HepG2 (cell line): ENCODE measurements around the gene SLC15A1. TPM values are rescaled to one million over a fixed set of nuclear protein-coding genes. Genes with fewer than 3 reads are reported as not detected.

Source experiments
- ATAC-seq: fragments of 200-7000 bp; cut with Tn5 transposase; 3 replicates; pipeline ENCODE4 v1.9.1; 2020; ENCODE audit warnings: mild to moderate bottlenecking, moderate library complexity
- BruUV-seq: library from RNA; stranded (reverse); fragments of 400-500 nt; replicated peaks from 2 replicates; lab custom pipeline; 2021; lab: Mats Ljungman, UMichigan
- CTCF ChIA-PET: fragments of 300-600 bp; formaldehyde crosslinking; extraction: SDS; loops from one replicate; lab custom pipeline; 2021; ENCODE audit warnings: low total read pairs, inconsistent platforms, low intra/inter-chr PET ratio; lab: Yijun Ruan, JAX
- POLR2A ChIA-PET: fragments of 350-600 bp; sonication (Branson Sonifier 250); formaldehyde crosslinking; loops from one replicate; lab custom pipeline; 2020; ENCODE audit warnings: antibody characterized with exemption, inconsistent platforms; lab: Yijun Ruan, JAX
- DNase-seq: peaks from one replicate; pipeline ENCODE4 v3.0.0-alpha.2; 2015; ENCODE audit warnings: low spot score
- FAIRE-seq: peaks from 3 replicates; lab custom pipeline; 2011; peaks lifted over from hg19 to GRCh38; lab: Jason Lieb, UNC
- H2AFZ ChIP-seq: one replicate; pipeline ENCODE4 v1.6.1; 2011; ENCODE audit warnings: low read length, inconsistent platforms
- H3K27ac ChIP-seq: fragments of 300-600 bp; 3 replicates; pipeline ENCODE4 v1.8.0; 2011; ENCODE audit warnings: mixed run types, mild to moderate bottlenecking, mixed read lengths, low read length, inconsistent platforms; ENCODE audit not compliant: insufficient read depth; ENCODE audit errors: extremely low read length
- H3K27me3 ChIP-seq, 2 experiments: fragments of 200-600 bp in 1 of 2; 2 replicates in 1 of 2; 3 replicates in 1 of 2; pipeline versions ENCODE4 v1.6.0 to v1.8.0; 2011; ENCODE audit warnings: low read length in 2 of 2, mild to moderate bottlenecking in 2 of 2, moderate library complexity in 2 of 2, inconsistent platforms in 1 of 2; ENCODE audit not compliant: insufficient read depth in 2 of 2, control insufficient read depth in 1 of 2
- H3K36me3 ChIP-seq, 2 experiments: fragments of 200-600 bp in 1 of 2; replicated peaks in 1 of 2; 2 replicates in 1 of 2; 3 replicates in 1 of 2; pipeline versions ENCODE4 v1.5.1 to v1.8.0; 2011; ENCODE audit warnings: low read length in 2 of 2, inconsistent platforms in 1 of 2; ENCODE audit not compliant: insufficient read depth in 2 of 2, control insufficient read depth in 1 of 2
- H3K4me1 ChIP-seq: 2 replicates; pipeline ENCODE4 v1.5.1; 2012; ENCODE audit warnings: low read length, inconsistent platforms; ENCODE audit not compliant: insufficient read depth
- H3K4me2 ChIP-seq: 2 replicates; pipeline ENCODE4 v1.6.0; 2011; ENCODE audit warnings: low read depth, low read length, inconsistent platforms
- H3K4me3 ChIP-seq, 3 experiments: fragments of 200-600 bp in 1 of 3; sonication (generic), shearing (Covaris generic) in 1 of 3; replicated peaks in 1 of 3; 2 replicates each; pipeline ENCODE4 v1.5.1; 2011 to 2016; ENCODE audit warnings: low read length in 3 of 3, inconsistent platforms in 2 of 3, low read depth in 2 of 3, mild to moderate bottlenecking in 2 of 3, control low read depth in 1 of 3, mixed read lengths in 1 of 3; ENCODE audit not compliant: insufficient read depth in 1 of 3
- H3K79me2 ChIP-seq: one replicate; pipeline ENCODE4 v1.6.1; 2011; ENCODE audit warnings: low read length, inconsistent platforms; ENCODE audit not compliant: insufficient read depth
- H3K9ac ChIP-seq: 2 replicates; pipeline ENCODE4 v1.6.0; 2011; ENCODE audit warnings: mild to moderate bottlenecking, low read depth, low read length, inconsistent platforms; ENCODE audit not compliant: insufficient read depth
- H3K9me3 ChIP-seq: 2 replicates; pipeline ENCODE4 v1.5.1; 2012; ENCODE audit warnings: mild to moderate bottlenecking, low read length
- H4K20me1 ChIP-seq: 2 replicates; pipeline ENCODE4 v1.6.0; 2011; ENCODE audit warnings: inconsistent platforms, mild to moderate bottlenecking, low read length, moderate library complexity; ENCODE audit not compliant: insufficient read depth
- ASH2L ChIP-seq: fragments of 300-600, 200-600 bp; sonication (generic); IDR thresholded peaks from 2 replicates; pipeline ENCODE4 v1.7.0; 2017; ENCODE audit warnings: low read depth, mild to moderate bottlenecking, moderate library complexity, mixed read lengths, low read length; ENCODE audit not compliant: insufficient read length
- ATRX ChIP-seq: sonication (generic); formaldehyde crosslinking; IDR thresholded peaks from 2 replicates; pipeline ENCODE4 v1.4.0; 2020; ENCODE audit warnings: missing genetic modification reagents, borderline replicate concordance
- CBX5 ChIP-seq: sonication (generic); formaldehyde crosslinking; IDR thresholded peaks from 2 replicates; pipeline ENCODE4 v1.4.0; 2020; ENCODE audit warnings: missing genetic modification reagents, borderline replicate concordance
- HDAC6 ChIP-seq: fragments of 200-600 bp; sonication (generic); IDR thresholded peaks from 2 replicates; pipeline ENCODE4 v1.7.0; 2017; ENCODE audit warnings: mild to moderate bottlenecking, antibody characterized with exemption, low read length, low read depth
- KMT2B ChIP-seq: IDR thresholded peaks from 2 replicates; pipeline ENCODE4 v1.6.1; 2016; ENCODE audit warnings: missing genetic modification reagents, missing compliant biosample characterization
- MIXL1 ChIP-seq: IDR thresholded peaks from 2 replicates; pipeline ENCODE4 v1.6.1; 2016
- PAX8 ChIP-seq: sonication (generic); formaldehyde crosslinking; IDR thresholded peaks from 2 replicates; pipeline ENCODE4 v1.8.0; 2022; ENCODE audit warnings: mild to moderate bottlenecking, missing genetic modification reagents, borderline replicate concordance
- RBFOX2 ChIP-seq: fragments of 200-400 bp; formaldehyde crosslinking; IDR thresholded peaks from 2 replicates; pipeline ENCODE4 v1.6.1; 2017; ENCODE audit warnings: low read depth, mild to moderate bottlenecking, low read length
- TAF1 ChIP-seq: sonication (generic); formaldehyde crosslinking; IDR thresholded peaks from 2 replicates; pipeline ENCODE4 v1.4.0; 2020; ENCODE audit warnings: missing genetic modification reagents
- ZNF329 ChIP-seq: sonication (generic); formaldehyde crosslinking; IDR thresholded peaks from 2 replicates; pipeline ENCODE4 v1.9.0; 2021; ENCODE audit warnings: low read depth, mild to moderate bottlenecking, missing genetic modification reagents
- ZNF44 ChIP-seq: sonication (generic); formaldehyde crosslinking; IDR thresholded peaks from 2 replicates; pipeline ENCODE4 v1.5.1; 2020; ENCODE audit warnings: mild to moderate bottlenecking, missing genetic modification reagents
- ZNF446 ChIP-seq: sonication (generic); formaldehyde crosslinking; IDR thresholded peaks from 2 replicates; pipeline ENCODE4 v1.5.0; 2020; ENCODE audit warnings: mild to moderate bottlenecking, missing genetic modification reagents
- ZNF484 ChIP-seq: sonication (generic); formaldehyde crosslinking; IDR thresholded peaks from 2 replicates; pipeline ENCODE4 v1.5.1; 2020; ENCODE audit warnings: mild to moderate bottlenecking, low read depth, missing genetic modification reagents, borderline replicate concordance
- ZNF737 ChIP-seq: sonication (generic); formaldehyde crosslinking; IDR thresholded peaks from 2 replicates; pipeline ENCODE4 v1.5.0; 2020; ENCODE audit warnings: missing genetic modification reagents, mild to moderate bottlenecking, borderline replicate concordance
- ZNF768 ChIP-seq: sonication (generic); formaldehyde crosslinking; IDR thresholded peaks from 2 replicates; pipeline ENCODE4 v1.4.0; 2020; ENCODE audit warnings: missing genetic modification reagents
- ZSCAN30 ChIP-seq: sonication (generic); formaldehyde crosslinking; IDR thresholded peaks from 2 replicates; pipeline ENCODE4 v1.5.0; 2020; ENCODE audit warnings: mild to moderate bottlenecking, missing genetic modification reagents
- WGBS: methylation state at CpG from one replicate; pipeline ENCODE4 v1.1.6; 2017; ENCODE audit warnings: low lambda C conversion rate; 5-methylcytosine and 5-hydroxymethylcytosine counted together
- in situ Hi-C: cut with HindIII; loops from 2 replicates; pipeline ENCODE4 v1.10.0; 2017; ENCODE audit warnings: low pct_unique_long_range_greater_than_20kb; ENCODE audit not compliant: extremely low pct_ligation_motif_present
- intact Hi-C: fragments of 100-400 bp; cut with micrococcal nuclease; formaldehyde crosslinking; loops from one replicate; pipeline ENCODE4 v1.10.0; 2022; ENCODE audit not compliant: unreplicated experiment
- polyA plus RNA-seq, 8 experiments: library from polyadenylated mRNA; depleted of rRNA in 3 of 8; stranded (reverse) in 7 of 8; unstranded in 1 of 8; fragments of >200 nt; fragmentation: Illumina TruSeq in 4 of 8; extraction: Trizol in 4 of 8; gene quantifications; 2 replicates each; pipeline versions ENCODE4 v1.2.1 to v1.2.3, GENCODE V29; 2011 to 2016; ENCODE audit warnings: low read depth in 4 of 8, missing spikeins in 1 of 8, mixed read lengths in 1 of 8; ENCODE audit not compliant: insufficient read depth in 1 of 8
- total RNA-seq, 5 experiments: library from RNA; depleted of rRNA; stranded (reverse); fragments of >200 nt; fragmentation: Illumina TruSeq; extraction: Trizol; gene quantifications; 2 replicates each; pipeline ENCODE4 v1.2.3, GENCODE V29; 2016; ENCODE audit warnings: low read depth in 1 of 5
- TF ChIP-seq, protein P1 (sequence below): sonication (generic); formaldehyde crosslinking; IDR thresholded peaks from 2 replicates; pipeline ENCODE4 v1.4.0; 2020; ENCODE audit warnings: mild to moderate bottlenecking, missing genetic modification reagents

The SLC15A1 gene
- total and polyA plus RNA-seq, 2 of the 13 experiments (the other 11 are each of a cell fraction or from before 2014, with no cell fraction given): 0.17 to 0.20 TPM

DNA sequence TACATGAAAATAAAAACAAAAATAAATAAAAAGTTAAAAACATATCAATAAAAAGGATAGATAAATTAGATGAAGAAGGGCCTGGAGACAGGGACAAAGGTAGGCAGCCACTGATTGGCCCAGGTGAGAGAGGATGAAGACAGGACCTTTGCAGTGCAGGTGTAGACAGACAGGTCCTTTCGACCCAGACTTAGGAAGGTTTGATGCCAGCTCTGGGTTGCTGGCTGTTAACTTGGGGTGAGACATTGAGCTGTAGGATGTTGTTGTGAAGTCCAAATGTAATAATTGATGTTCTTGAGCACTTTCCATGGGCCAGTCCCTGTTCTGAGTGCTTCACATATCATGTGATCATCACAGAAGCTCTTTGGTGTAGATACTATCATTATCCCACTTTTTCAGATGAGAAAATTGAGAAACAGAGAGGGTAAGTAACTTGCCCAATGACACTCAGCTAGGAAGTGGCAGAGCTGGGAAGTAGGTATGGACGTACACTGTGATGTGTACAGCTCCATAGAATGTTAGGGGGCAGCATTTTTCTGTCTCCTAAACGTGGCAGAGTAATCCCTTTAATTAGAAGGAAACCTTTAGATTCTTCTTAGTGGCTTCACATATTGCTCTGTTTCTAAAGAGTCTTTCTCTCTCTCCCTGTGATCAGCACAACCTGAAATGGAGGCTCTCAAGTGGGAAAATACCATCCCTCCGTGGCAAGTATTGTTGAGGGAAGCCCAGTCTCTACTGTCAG, 99.6 kb downstream of the SLC15A1 start:
- 25% methylated on average over 4 of the region's 4 CpGs for WGBS
- Histone ChIP-seq H3K27me3 (peaks cover 0 to 3% of the 10 kb centered on the region in 2 experiments; a peak in 2 of 5 replicates), H3K4me1 (peaks cover 54% of the 10 kb centered on the region), H3K9me3 (no peaks in the 10 kb centered on the region), H3K4me3 (no peak overlapping the region), H3K36me3 (no peaks in the 10 kb centered on the region), H3K4me2 (peak overlapping the region; percentile 40; the same call in 1 of the 2 replicates), H4K20me1 (no peaks in the 10 kb centered on the region), H2AFZ (no peak overlapping the region), H3K27ac (no peak overlapping the region), H3K9ac (no peak overlapping the region), H3K79me2 (no peaks in the 10 kb centered on the region)
- TF ChIP-seq RBFOX2 (no peak), ASH2L (no peak), ZNF768 (CRISPR knock-in tag) (peak; percentile 19; the same call in 1 of the 2 replicates)
- FAIRE-seq: no peak
- ChIA-PET POLR2A (interaction anchor here (0.6 to 0.7 kb wide), 3 partner anchors 75 to 207 kb away, joined by 3 to 5 read pairs (median 5); no protein-coding TSS in a partner anchor), CTCF (interaction anchor here (0.7 to 1.7 kb wide), 2 partner anchors 20 to 208 kb away, joined by 3 to 12 read pairs; no protein-coding TSS in a partner anchor)
- intact Hi-C loops (loop anchor here (2.0 to 10.0 kb wide), 4 partner anchors 78 to 206 kb away; partner anchors contain the start of gene STK24), in situ Hi-C loops (loop anchor here (5.0 to 25.0 kb wide), 3 partner anchors 171 to 791 kb away; no protein-coding TSS in a partner anchor)
- no peak for DNase-seq
- ATAC-seq: no peak
- no TSS peak for BruUV-seq

DNA sequence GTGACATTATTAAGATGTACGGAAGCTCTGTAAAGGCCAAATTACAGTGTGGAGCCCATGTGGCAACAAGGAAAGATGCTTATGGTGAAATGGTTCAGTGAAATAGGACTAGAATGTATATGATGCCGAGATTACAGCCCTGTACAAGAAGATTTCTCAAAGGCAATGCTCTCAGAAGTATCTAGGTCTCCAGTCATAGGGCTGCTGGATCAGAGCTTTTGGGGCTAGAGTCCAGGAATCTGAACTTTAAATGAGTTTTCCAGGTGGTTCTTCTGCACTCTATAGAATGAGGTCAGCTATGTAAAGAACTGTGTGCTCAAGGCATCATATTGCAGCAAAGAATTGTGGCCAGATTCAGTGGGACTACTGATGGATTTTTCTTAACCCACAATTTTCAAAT, 100.2 kb downstream of the SLC15A1 start:
- no peaks in the 10 kb centered on the region for H3K79me2 ChIP-seq
- no peak overlapping the region for H3K27ac ChIP-seq
- H2AFZ ChIP-seq: no peak overlapping the region
- no peak overlapping the region for H3K4me3 ChIP-seq
- ATAC-seq: no peak
- WGBS: 24% methylated on average over 2 of the region's 2 CpGs
- no peaks in the 10 kb centered on the region for H3K9me3 ChIP-seq
- H3K4me1 ChIP-seq: peaks cover 55% of the 10 kb centered on the region
- ChIA-PET POLR2A (no interaction called here), CTCF (interaction anchor here (0.7 kb wide), 1 partner anchor 21 kb away, joined by 3 read pairs; no protein-coding TSS in a partner anchor)
- peaks cover 0 to 3% of the 10 kb centered on the region in 2 experiments; a peak in 2 of 5 replicates for H3K27me3 ChIP-seq
- H3K9ac ChIP-seq: no peak overlapping the region
- no peak for FAIRE-seq
- no peaks in the 10 kb centered on the region for H4K20me1 ChIP-seq
- intact Hi-C loops (loop anchor here (2.0 to 10.0 kb wide), 4 partner anchors 77 to 205 kb away; partner anchors contain the start of gene STK24), in situ Hi-C loops (loop anchor here (5.0 to 25.0 kb wide), 3 partner anchors 170 to 790 kb away; no protein-coding TSS in a partner anchor)
- no peak for DNase-seq
- no TSS peak for BruUV-seq
- H3K36me3 ChIP-seq: no peaks in the 10 kb centered on the region
- H3K4me2 ChIP-seq: no peak overlapping the region
- TF ChIP-seq ZSCAN30 (CRISPR knock-in tag): no peak
- TF ChIP-seq MIXL1: no peak
- no peak for TF ChIP-seq ZNF446 (CRISPR knock-in tag)
- TF ChIP-seq, protein P1, sequence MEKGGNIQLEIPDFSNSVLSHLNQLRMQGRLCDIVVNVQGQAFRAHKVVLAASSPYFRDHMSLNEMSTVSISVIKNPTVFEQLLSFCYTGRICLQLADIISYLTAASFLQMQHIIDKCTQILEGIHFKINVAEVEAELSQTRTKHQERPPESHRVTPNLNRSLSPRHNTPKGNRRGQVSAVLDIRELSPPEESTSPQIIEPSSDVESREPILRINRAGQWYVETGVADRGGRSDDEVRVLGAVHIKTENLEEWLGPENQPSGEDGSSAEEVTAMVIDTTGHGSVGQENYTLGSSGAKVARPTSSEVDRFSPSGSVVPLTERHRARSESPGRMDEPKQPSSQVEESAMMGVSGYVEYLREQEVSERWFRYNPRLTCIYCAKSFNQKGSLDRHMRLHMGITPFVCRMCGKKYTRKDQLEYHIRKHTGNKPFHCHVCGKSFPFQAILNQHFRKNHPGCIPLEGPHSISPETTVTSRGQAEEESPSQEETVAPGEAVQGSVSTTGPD (CRISPR knock-in tag): no peak
- TF ChIP-seq ZNF737: no peak
- no peak for TF ChIP-seq ZNF329 (CRISPR knock-in tag)
- no peak for TF ChIP-seq PAX8 (CRISPR knock-in tag)
- TF ChIP-seq ZNF484 (CRISPR knock-in tag): no peak
- no peak for TF ChIP-seq ATRX (CRISPR knock-in tag)
- no peak for TF ChIP-seq ZNF44 (CRISPR knock-in tag)
- TF ChIP-seq CBX5 (CRISPR knock-in tag): no peak
- no peak for TF ChIP-seq TAF1 (CRISPR knock-in tag)
- no peak for TF ChIP-seq KMT2B
- TF ChIP-seq HDAC6: no peak
